ENCODE results near the gene EEF1G. TPM values are rescaled to one million over a fixed set of nuclear protein-coding genes. Genes with fewer than 3 reads are reported as not detected.
A peak's percentile ranks its signal among the peaks of the same experiment; 100 is the strongest.

The EEF1G gene
- total and polyA plus RNA-seq, 9 of the 15 experiments (the other 6 are each of a cell fraction or from before 2014, with no cell fraction given) = 985 to 2,349 (median 2,035) TPM

DNA sequence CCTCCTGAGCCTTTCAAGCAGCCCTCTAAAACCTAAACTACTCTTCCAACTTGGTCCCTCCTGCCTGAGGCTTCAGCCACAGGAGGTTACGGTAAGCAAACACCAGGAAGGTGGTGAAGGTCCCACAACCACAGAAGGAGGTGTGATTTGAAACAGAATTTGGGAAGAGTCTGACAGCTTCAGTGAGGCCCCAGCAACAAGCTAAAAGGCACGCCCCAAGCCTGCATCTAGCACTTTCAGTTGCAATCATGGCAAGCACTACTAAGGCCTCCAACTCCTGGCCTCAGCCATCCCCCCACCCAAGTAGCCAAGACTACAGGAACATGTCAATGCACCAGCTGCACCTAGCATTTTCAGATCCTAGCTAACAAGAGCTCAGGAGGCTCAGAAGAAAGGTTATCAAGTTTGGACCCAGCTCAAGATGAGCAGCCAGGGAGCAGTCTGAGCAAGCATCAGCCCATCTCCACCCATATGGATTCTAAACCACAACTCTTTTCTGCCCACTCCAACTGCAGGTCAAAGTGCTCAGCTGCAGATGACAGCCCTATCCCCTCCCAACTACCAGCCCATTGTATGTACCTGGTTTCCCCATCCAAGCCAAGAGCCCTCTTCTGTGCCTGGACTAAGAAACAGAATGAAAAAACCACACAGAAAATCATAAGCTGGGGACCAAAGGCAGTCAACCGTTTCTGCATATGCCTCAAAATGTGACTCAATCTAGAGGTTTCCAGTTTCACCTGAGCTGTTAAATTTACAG, 16.6 kb downstream of the EEF1G start (continued):
- TF ChIP-seq, protein P1, sequence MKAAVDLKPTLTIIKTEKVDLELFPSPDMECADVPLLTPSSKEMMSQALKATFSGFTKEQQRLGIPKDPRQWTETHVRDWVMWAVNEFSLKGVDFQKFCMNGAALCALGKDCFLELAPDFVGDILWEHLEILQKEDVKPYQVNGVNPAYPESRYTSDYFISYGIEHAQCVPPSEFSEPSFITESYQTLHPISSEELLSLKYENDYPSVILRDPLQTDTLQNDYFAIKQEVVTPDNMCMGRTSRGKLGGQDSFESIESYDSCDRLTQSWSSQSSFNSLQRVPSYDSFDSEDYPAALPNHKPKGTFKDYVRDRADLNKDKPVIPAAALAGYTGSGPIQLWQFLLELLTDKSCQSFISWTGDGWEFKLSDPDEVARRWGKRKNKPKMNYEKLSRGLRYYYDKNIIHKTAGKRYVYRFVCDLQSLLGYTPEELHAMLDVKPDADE (conservative IDR thresholded peaks at IDR 0.05; ENCODE audit: control insufficient read depth, low read depth, low read length) = no peak
- TF ChIP-seq, protein P2, sequence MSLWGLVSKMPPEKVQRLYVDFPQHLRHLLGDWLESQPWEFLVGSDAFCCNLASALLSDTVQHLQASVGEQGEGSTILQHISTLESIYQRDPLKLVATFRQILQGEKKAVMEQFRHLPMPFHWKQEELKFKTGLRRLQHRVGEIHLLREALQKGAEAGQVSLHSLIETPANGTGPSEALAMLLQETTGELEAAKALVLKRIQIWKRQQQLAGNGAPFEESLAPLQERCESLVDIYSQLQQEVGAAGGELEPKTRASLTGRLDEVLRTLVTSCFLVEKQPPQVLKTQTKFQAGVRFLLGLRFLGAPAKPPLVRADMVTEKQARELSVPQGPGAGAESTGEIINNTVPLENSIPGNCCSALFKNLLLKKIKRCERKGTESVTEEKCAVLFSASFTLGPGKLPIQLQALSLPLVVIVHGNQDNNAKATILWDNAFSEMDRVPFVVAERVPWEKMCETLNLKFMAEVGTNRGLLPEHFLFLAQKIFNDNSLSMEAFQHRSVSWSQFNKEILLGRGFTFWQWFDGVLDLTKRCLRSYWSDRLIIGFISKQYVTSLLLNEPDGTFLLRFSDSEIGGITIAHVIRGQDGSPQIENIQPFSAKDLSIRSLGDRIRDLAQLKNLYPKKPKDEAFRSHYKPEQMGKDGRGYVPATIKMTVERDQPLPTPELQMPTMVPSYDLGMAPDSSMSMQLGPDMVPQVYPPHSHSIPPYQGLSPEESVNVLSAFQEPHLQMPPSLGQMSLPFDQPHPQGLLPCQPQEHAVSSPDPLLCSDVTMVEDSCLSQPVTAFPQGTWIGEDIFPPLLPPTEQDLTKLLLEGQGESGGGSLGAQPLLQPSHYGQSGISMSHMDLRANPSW (CRISPR knock-in tag; IDR thresholded peaks at IDR 0.05) = no peak
- TF ChIP-seq, protein P3, sequence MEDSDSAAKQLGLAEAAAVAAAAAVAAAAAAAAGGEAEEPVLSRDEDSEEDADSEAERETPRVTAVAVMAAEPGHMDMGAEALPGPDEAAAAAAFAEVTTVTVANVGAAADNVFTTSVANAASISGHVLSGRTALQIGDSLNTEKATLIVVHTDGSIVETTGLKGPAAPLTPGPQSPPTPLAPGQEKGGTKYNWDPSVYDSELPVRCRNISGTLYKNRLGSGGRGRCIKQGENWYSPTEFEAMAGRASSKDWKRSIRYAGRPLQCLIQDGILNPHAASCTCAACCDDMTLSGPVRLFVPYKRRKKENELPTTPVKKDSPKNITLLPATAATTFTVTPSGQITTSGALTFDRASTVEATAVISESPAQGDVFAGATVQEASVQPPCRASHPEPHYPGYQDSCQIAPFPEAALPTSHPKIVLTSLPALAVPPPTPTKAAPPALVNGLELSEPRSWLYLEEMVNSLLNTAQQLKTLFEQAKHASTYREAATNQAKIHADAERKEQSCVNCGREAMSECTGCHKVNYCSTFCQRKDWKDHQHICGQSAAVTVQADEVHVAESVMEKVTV (CRISPR knock-in tag; IDR thresholded peaks at IDR 0.05) = no peak
- TF ChIP-seq RNF2 (IDR thresholded peaks at IDR 0.05) (no peak), FOSL1 (tag; conservative IDR thresholded peaks at IDR 0.05) (0 out of 2 replicates have a peak, but pooled peaks have one; percentile 4), MCM5 (IDR thresholded peaks at IDR 0.05; ENCODE audit: low read depth) (no peak), CEBPG (CRISPR knock-in tag; IDR thresholded peaks at IDR 0.05) (no peak), CEBPG (tag; conservative IDR thresholded peaks at IDR 0.05 in 1 of 2, IDR thresholded peaks at IDR 0.05 in 1 of 2) (no peak), ZNF785 (CRISPR knock-in tag; IDR thresholded peaks at IDR 0.05) (no peak), GTF2F1 (IDR thresholded peaks at IDR 0.05; ENCODE audit: low read depth, low read length) (no peak)
- TF ChIP-seq, protein P4, sequence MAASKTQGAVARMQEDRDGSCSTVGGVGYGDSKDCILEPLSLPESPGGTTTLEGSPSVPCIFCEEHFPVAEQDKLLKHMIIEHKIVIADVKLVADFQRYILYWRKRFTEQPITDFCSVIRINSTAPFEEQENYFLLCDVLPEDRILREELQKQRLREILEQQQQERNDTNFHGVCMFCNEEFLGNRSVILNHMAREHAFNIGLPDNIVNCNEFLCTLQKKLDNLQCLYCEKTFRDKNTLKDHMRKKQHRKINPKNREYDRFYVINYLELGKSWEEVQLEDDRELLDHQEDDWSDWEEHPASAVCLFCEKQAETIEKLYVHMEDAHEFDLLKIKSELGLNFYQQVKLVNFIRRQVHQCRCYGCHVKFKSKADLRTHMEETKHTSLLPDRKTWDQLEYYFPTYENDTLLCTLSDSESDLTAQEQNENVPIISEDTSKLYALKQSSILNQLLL (CRISPR knock-in tag; IDR thresholded peaks at IDR 0.05; ENCODE audit: borderline replicate concordance) = no peak

All from K562 (cell line).